Neural cell (in vitro differentiated cells): Measurements from ENCODE around the gene HMGCLL1. TPM values are rescaled to one million over a fixed set of nuclear protein-coding genes. Genes with fewer than 3 reads are reported as not detected.

ENCODE experiments used
- H2AFZ ChIP-seq: fragments of 200-600, 300-800 bp; sonication (generic), shearing (Covaris generic); 2 replicates; pipeline ENCODE4 v1.6.0; 2014; ENCODE audit warnings: low read depth, mild to moderate bottlenecking, antibody characterized with exemption, low read length, moderate library complexity
- H3F3A ChIP-seq: fragments of 200-600 bp; shearing (Covaris generic); 2 replicates; pipeline ENCODE4 v1.6.1; 2016; ENCODE audit warnings: mild to moderate bottlenecking, moderate library complexity, mixed read lengths, antibody characterized with exemption, low read length; ENCODE audit not compliant: insufficient read depth, poor library complexity, severe bottlenecking
- H3K27ac ChIP-seq: fragments of 200-600, 300-800 bp; sonication (generic), shearing (Covaris generic); 2 replicates; pipeline ENCODE4 v1.5.1; 2014; ENCODE audit warnings: mild to moderate bottlenecking, low read length, moderate library complexity
- H3K27me3 ChIP-seq: fragments of 300-800, 200-600 bp; sonication (generic), shearing (Covaris generic); 2 replicates; pipeline ENCODE4 v1.6.0; 2014; ENCODE audit warnings: mild to moderate bottlenecking, low read depth, low read length, moderate library complexity; ENCODE audit not compliant: insufficient read depth
- H3K36me3 ChIP-seq: fragments of 300-800, 200-600 bp; sonication (generic), shearing (Covaris generic); 2 replicates; pipeline ENCODE4 v1.5.1; 2014; ENCODE audit warnings: mild to moderate bottlenecking, antibody characterized with exemption, low read length, moderate library complexity; ENCODE audit not compliant: insufficient read depth
- H3K4me2 ChIP-seq: fragments of 300-800, 200-600 bp; sonication (generic), shearing (Covaris generic); 2 replicates; pipeline ENCODE4 v1.6.0; 2014; ENCODE audit warnings: mild to moderate bottlenecking, low read length
- H3K4me3 ChIP-seq: fragments of 300-800, 200-600 bp; sonication (generic), shearing (Covaris generic); 2 replicates; pipeline ENCODE4 v1.5.1; 2014; ENCODE audit warnings: mild to moderate bottlenecking, low read length, moderate library complexity
- H3K79me2 ChIP-seq: fragments of 200-600 bp; shearing (Covaris generic); replicated peaks from 2 replicates; pipeline ENCODE4 v1.6.0; 2014; ENCODE audit warnings: mild to moderate bottlenecking, low read length, moderate library complexity; ENCODE audit not compliant: insufficient read depth
- H3K9ac ChIP-seq: fragments of 300-800, 200-600 bp; sonication (generic), shearing (Covaris generic); 2 replicates; pipeline ENCODE4 v1.6.1; 2016; ENCODE audit warnings: mild to moderate bottlenecking, low read length, mixed read lengths
- H3K9me2 ChIP-seq: fragments of 200-600 bp; shearing (Covaris generic); 2 replicates; pipeline ENCODE4 v1.6.1; 2016; ENCODE audit warnings: mild to moderate bottlenecking, low read length, mixed read lengths; ENCODE audit not compliant: insufficient read depth
- H3K9me3 ChIP-seq: fragments of 200-600, 300-800 bp; sonication (generic), shearing (Covaris generic); 2 replicates; pipeline ENCODE4 v1.6.1; 2016; ENCODE audit warnings: mild to moderate bottlenecking, mixed run types, low read length, moderate library complexity, mixed read lengths
- H4K20me1 ChIP-seq: fragments of 200-600 bp; shearing (Covaris generic); 2 replicates; pipeline ENCODE4 v1.6.1; 2016; ENCODE audit warnings: mild to moderate bottlenecking, mixed run types; ENCODE audit not compliant: insufficient read depth
- CTCF ChIP-seq: fragments of 450-650 bp; IDR thresholded peaks from 2 replicates; pipeline ENCODE4 v1.5.1; 2014; ENCODE audit warnings: antibody characterized with exemption, mild to moderate bottlenecking, moderate library complexity; ENCODE audit not compliant: poor library complexity, severe bottlenecking
- EP300 ChIP-seq: fragments of 450-650 bp; conservative IDR thresholded peaks from 2 replicates; pipeline ENCODE4 v1.6.1; 2014; ENCODE audit warnings: antibody characterized with exemption, mild to moderate bottlenecking, moderate library complexity; ENCODE audit not compliant: poor library complexity, severe bottlenecking
- EZH2 ChIP-seq: fragments of 200-600, 300-800 bp; shearing (Covaris generic), sonication (generic); IDR thresholded peaks from 2 replicates; pipeline ENCODE4 v1.6.1; 2014; ENCODE audit warnings: antibody characterized with exemption, low read length, borderline replicate concordance, mild to moderate bottlenecking; ENCODE audit not compliant: insufficient read depth, poor library complexity, severe bottlenecking
- MXI1 ChIP-seq: fragments of 450-650 bp; conservative IDR thresholded peaks from 2 replicates; pipeline ENCODE4 v1.6.1; 2014; ENCODE audit warnings: antibody characterized with exemption, mild to moderate bottlenecking; ENCODE audit not compliant: poor library complexity, severe bottlenecking
- POLR2AphosphoS5 ChIP-seq: IDR thresholded peaks from 2 replicates; pipeline ENCODE4 v1.6.1; 2012
- RAD21 ChIP-seq: fragments of 450-650 bp; conservative IDR thresholded peaks from 2 replicates; pipeline ENCODE4 v1.6.1; 2014; ENCODE audit warnings: antibody characterized with exemption, mild to moderate bottlenecking, moderate library complexity
- REST ChIP-seq: IDR thresholded peaks from 2 replicates; pipeline ENCODE4 v1.6.1; 2012; ENCODE audit warnings: borderline replicate concordance
- SMC3 ChIP-seq: fragments of 450-650 bp; conservative IDR thresholded peaks from 2 replicates; pipeline ENCODE4 v1.6.1; 2014; ENCODE audit warnings: antibody characterized with exemption, mild to moderate bottlenecking, moderate library complexity; ENCODE audit not compliant: poor library complexity
- TAF1 ChIP-seq: IDR thresholded peaks from 2 replicates; pipeline ENCODE4 v1.6.1; 2012; ENCODE audit warnings: low read depth
- polyA plus RNA-seq: library from polyadenylated mRNA; depleted of rRNA; stranded (reverse); fragments of >200 nt; gene quantifications from 2 replicates; pipeline ENCODE4 v1.2.3, GENCODE V29; 2014

Gene HMGCLL1
- polyA plus RNA-seq, 1 donor from 2014 or later, result 59.7 TPM

- H3K9ac ChIP-seq, result no peak overlapping the region
Observed at GRCh38 chr6:55530931-55531330, 48.1 kb downstream of the HMGCLL1 start.

GRCh38 chr6:55528624-55529023 is 50.4 kb downstream of the HMGCLL1 start:
- no peak overlapping the region for H3K4me2 ChIP-seq
- no peaks in the 10 kb centered on the region for H3K9me3 ChIP-seq
- no peaks in the 10 kb centered on the region for H3K9me2 ChIP-seq
- no peaks in the 10 kb centered on the region for H3K27me3 ChIP-seq
- H3K27ac ChIP-seq, result no peak overlapping the region
- no peak overlapping the region for H3K4me3 ChIP-seq
- no peaks in the 10 kb centered on the region for H4K20me1 ChIP-seq
- no peak for TF ChIP-seq RAD21
- no peak for TF ChIP-seq MXI1
- TF ChIP-seq EP300, result no peak
- TF ChIP-seq CTCF, result no peak
- TF ChIP-seq SMC3, result no peak
- no peak for TF ChIP-seq POLR2AphosphoS5
- no peak for TF ChIP-seq EZH2
- no peak for TF ChIP-seq TAF1
- no peak for TF ChIP-seq REST
- H3K36me3 ChIP-seq, result no peaks in the 10 kb centered on the region
- no peak overlapping the region for H2AFZ ChIP-seq
- H3K79me2 ChIP-seq, result no peaks in the 10 kb centered on the region
- no peaks in the 10 kb centered on the region for H3F3A ChIP-seq
- no peak overlapping the region for H3K9ac ChIP-seq

More at GRCh38 chr6:55530931-55531330, 48.1 kb downstream of the HMGCLL1 start:
- TF ChIP-seq CTCF, result no peak
- TF ChIP-seq MXI1, result no peak
- TF ChIP-seq SMC3, result no peak
- TF ChIP-seq TAF1, result no peak
- TF ChIP-seq POLR2AphosphoS5, result no peak
- Histone ChIP-seq H4K20me1 (no peaks in the 10 kb centered on the region), H2AFZ (no peak overlapping the region), H3K27ac (no peak overlapping the region), H3F3A (no peaks in the 10 kb centered on the region), H3K36me3 (no peaks in the 10 kb centered on the region), H3K9me3 (no peaks in the 10 kb centered on the region), H3K79me2 (no peaks in the 10 kb centered on the region), H3K9me2 (no peaks in the 10 kb centered on the region), H3K4me3 (no peak overlapping the region), H3K4me2 (no peak overlapping the region), H3K27me3 (no peaks in the 10 kb centered on the region)
